Naive B cell (primary cell): ENCODE results near the gene SNX7. TPM values are rescaled to one million over a fixed set of nuclear protein-coding genes. Genes with fewer than 3 reads are reported as not detected.

Experiments used
- ATAC-seq, 2 donors: fragments of 150-1000 bp; cut with Tn5 transposase; 2 replicates each; pipeline ENCODE4 v1.10.0; 2021; ENCODE audit warnings: low read depth in 2 of 2, mild to moderate bottlenecking in 2 of 2, moderate library complexity in 2 of 2
- DNase-seq: peaks from one replicate; pipeline ENCODE4 v3.0.0; 2022
- H3K27ac Mint-ChIP-seq, 6 donors: one replicate each; pipeline ENCODE4 v1.8.0; 2020 to 2022; ENCODE audit warnings: mild to moderate bottlenecking in 6 of 6, mixed read lengths in 6 of 6, moderate library complexity in 5 of 6, inconsistent platforms in 2 of 6
- H3K27me3 Mint-ChIP-seq, 3 donors: one replicate each; pipeline ENCODE4 v1.8.0; 2021 to 2022; ENCODE audit warnings: mixed read lengths in 3 of 3, mild to moderate bottlenecking in 1 of 3
- H3K36me3 Mint-ChIP-seq, 2 donors: one replicate each; pipeline ENCODE4 v1.8.0; 2020 to 2022; ENCODE audit warnings: mixed read lengths in 2 of 2, inconsistent platforms in 1 of 2, mild to moderate bottlenecking in 1 of 2
- H3K4me1 Mint-ChIP-seq, 3 donors: one replicate each; pipeline ENCODE4 v1.8.0; 2020 to 2022; ENCODE audit warnings: mixed read lengths in 3 of 3, inconsistent platforms in 1 of 3, mild to moderate bottlenecking in 1 of 3, moderate library complexity in 1 of 3
- H3K4me3 Mint-ChIP-seq, 8 donors: one replicate each; pipeline ENCODE4 v1.8.0; 2020 to 2022; ENCODE audit warnings: mild to moderate bottlenecking in 8 of 8, mixed read lengths in 8 of 8, moderate library complexity in 8 of 8, inconsistent platforms in 2 of 8
- H3K9me3 Mint-ChIP-seq, 7 donors: one replicate each; pipeline ENCODE4 v1.8.0; 2020 to 2022; ENCODE audit warnings: mixed read lengths in 7 of 7, mild to moderate bottlenecking in 5 of 7, inconsistent platforms in 2 of 7, moderate library complexity in 1 of 7
- polyA plus RNA-seq, 6 donors: library from polyadenylated mRNA; unstranded; fragments of 300-500 nt; fragmentation: Illumina TruSeq; gene quantifications; one replicate each; pipeline ENCODE4 v1.2.3, GENCODE V29; 2021; ENCODE audit warnings: low read depth in 6 of 6

Gene SNX7
- polyA plus RNA-seq, 6 donors from 2014 or later = 3.4 TPM; not detected in 5

- DNase-seq (no peak), ATAC-seq (no peak)
- H3K4me3 Mint-ChIP-seq = no peak overlapping the region
- no peaks in the 10 kb centered on the region for H3K4me1 Mint-ChIP-seq
- peaks cover 0 to 3% (median 0%) of the 10 kb centered on the region in 7 donors for H3K9me3 Mint-ChIP-seq
- H3K27ac Mint-ChIP-seq = no peak overlapping the region
- H3K36me3 Mint-ChIP-seq = no peaks in the 10 kb centered on the region
- H3K27me3 Mint-ChIP-seq = no peaks in the 10 kb centered on the region
Measured at GRCh38 chr1:98674075-98674781, 12.7 kb downstream of the SNX7 start.

- H3K27ac Mint-ChIP-seq = no peak overlapping the region
- ATAC-seq (no peak), DNase-seq (no peak)
- no peak overlapping the region for H3K4me3 Mint-ChIP-seq
- no peaks in the 10 kb centered on the region for H3K36me3 Mint-ChIP-seq
- peaks cover 0 to 3% (median 0%) of the 10 kb centered on the region in 7 donors for H3K9me3 Mint-ChIP-seq
- no peaks in the 10 kb centered on the region for H3K27me3 Mint-ChIP-seq
- H3K4me1 Mint-ChIP-seq = no peaks in the 10 kb centered on the region
Measured at GRCh38 chr1:98675282-98675681, 13.8 kb downstream of the SNX7 start.

GRCh38 chr1:98677288-98677687 is 15.8 kb downstream of the SNX7 start:
- ATAC-seq (no peak), DNase-seq (no peak)
- Mint-ChIP-seq H3K27ac (no peak overlapping the region), H3K4me3 (no peak overlapping the region), H3K4me1 (no peaks in the 10 kb centered on the region), H3K27me3 (no peaks in the 10 kb centered on the region), H3K9me3 (peaks cover 0 to 7% (median 1%) of the 10 kb centered on the region in 7 donors), H3K36me3 (no peaks in the 10 kb centered on the region)

GRCh38 chr1:98681812-98682211 is 20.3 kb downstream of the SNX7 start:
- Mint-ChIP-seq H3K36me3 (no peaks in the 10 kb centered on the region), H3K9me3 (peaks cover 0 to 8% (median 1%) of the 10 kb centered on the region in 7 donors), H3K4me1 (no peaks in the 10 kb centered on the region), H3K27ac (no peak overlapping the region), H3K27me3 (no peaks in the 10 kb centered on the region), H3K4me3 (no peak overlapping the region)
- no peak for DNase-seq
- no peak for ATAC-seq

- H3K4me1 Mint-ChIP-seq = no peaks in the 10 kb centered on the region
- DNase-seq (no peak), ATAC-seq (peak in 1 of 2 donors; percentile 39)
- H3K27me3 Mint-ChIP-seq = no peaks in the 10 kb centered on the region
- no peaks in the 10 kb centered on the region for H3K36me3 Mint-ChIP-seq
- no peak overlapping the region for H3K4me3 Mint-ChIP-seq
- H3K9me3 Mint-ChIP-seq = peaks cover 0 to 4% (median 2%) of the 10 kb centered on the region in 7 donors
- no peak overlapping the region for H3K27ac Mint-ChIP-seq
Measured at GRCh38 chr1:98688110-98688739, 26.7 kb downstream of the SNX7 start.

- no peak for ATAC-seq
- Mint-ChIP-seq H3K4me1 (no peaks in the 10 kb centered on the region), H3K27ac (no peak overlapping the region), H3K4me3 (no peak overlapping the region), H3K27me3 (no peaks in the 10 kb centered on the region), H3K9me3 (peaks cover 0 to 3% (median 0%) of the 10 kb centered on the region in 7 donors), H3K36me3 (no peaks in the 10 kb centered on the region)
- no peak for DNase-seq
Measured at GRCh38 chr1:98690576-98690975, 29.1 kb downstream of the SNX7 start.

- ATAC-seq (no peak), DNase-seq (no peak)
- Mint-ChIP-seq H3K27me3 (no peaks in the 10 kb centered on the region), H3K27ac (no peak overlapping the region), H3K4me3 (no peak overlapping the region), H3K9me3 (peaks cover 0 to 3% (median 0%) of the 10 kb centered on the region in 7 donors), H3K4me1 (no peaks in the 10 kb centered on the region), H3K36me3 (no peaks in the 10 kb centered on the region)
Measured at GRCh38 chr1:98692482-98692881, 31.0 kb downstream of the SNX7 start.

- H3K4me3 Mint-ChIP-seq = no peak overlapping the region
- no peak for ATAC-seq
- H3K36me3 Mint-ChIP-seq = no peaks in the 10 kb centered on the region
- no peak for DNase-seq
- no peaks in the 10 kb centered on the region for H3K27me3 Mint-ChIP-seq
- H3K27ac Mint-ChIP-seq = no peak overlapping the region
- peaks cover 0 to 3% (median 0%) of the 10 kb centered on the region in 7 donors for H3K9me3 Mint-ChIP-seq
- H3K4me1 Mint-ChIP-seq = no peaks in the 10 kb centered on the region
Measured at GRCh38 chr1:98693385-98693784, 31.9 kb downstream of the SNX7 start.

GRCh38 chr1:98696077-98696476 is 34.6 kb downstream of the SNX7 start:
- Mint-ChIP-seq H3K36me3 (no peaks in the 10 kb centered on the region), H3K9me3 (no peaks in the 10 kb centered on the region), H3K27me3 (no peaks in the 10 kb centered on the region), H3K27ac (no peak overlapping the region), H3K4me3 (no peak overlapping the region), H3K4me1 (no peaks in the 10 kb centered on the region)
- ATAC-seq = no peak
- no peak for DNase-seq

GRCh38 chr1:98697781-98698180 is 36.3 kb downstream of the SNX7 start:
- ATAC-seq = no peak
- Mint-ChIP-seq H3K9me3 (no peaks in the 10 kb centered on the region), H3K27me3 (no peaks in the 10 kb centered on the region), H3K4me3 (no peak overlapping the region), H3K4me1 (no peaks in the 10 kb centered on the region), H3K27ac (no peak overlapping the region), H3K36me3 (no peaks in the 10 kb centered on the region)
- DNase-seq = no peak

GRCh38 chr1:98698625-98699024 is 37.1 kb downstream of the SNX7 start:
- Mint-ChIP-seq H3K9me3 (no peaks in the 10 kb centered on the region), H3K36me3 (no peaks in the 10 kb centered on the region), H3K27me3 (no peaks in the 10 kb centered on the region), H3K27ac (no peak overlapping the region), H3K4me1 (no peaks in the 10 kb centered on the region), H3K4me3 (no peak overlapping the region)
- DNase-seq (no peak), ATAC-seq (no peak)

- no peak overlapping the region for H3K4me3 Mint-ChIP-seq
- ATAC-seq (no peak), DNase-seq (no peak)
- no peaks in the 10 kb centered on the region for H3K9me3 Mint-ChIP-seq
- no peaks in the 10 kb centered on the region for H3K27me3 Mint-ChIP-seq
- H3K36me3 Mint-ChIP-seq = no peaks in the 10 kb centered on the region
- H3K27ac Mint-ChIP-seq = no peak overlapping the region
- H3K4me1 Mint-ChIP-seq = no peaks in the 10 kb centered on the region
Measured at GRCh38 chr1:98700228-98700627, 38.7 kb downstream of the SNX7 start.

GRCh38 chr1:98702976-98703375 is 41.5 kb downstream of the SNX7 start:
- H3K9me3 Mint-ChIP-seq = no peaks in the 10 kb centered on the region
- peaks cover 0 to 7% (median 0%) of the 10 kb centered on the region in 3 donors for H3K27me3 Mint-ChIP-seq
- H3K4me1 Mint-ChIP-seq = no peaks in the 10 kb centered on the region
- ATAC-seq (no peak), DNase-seq (no peak)
- H3K4me3 Mint-ChIP-seq = no peak overlapping the region
- H3K36me3 Mint-ChIP-seq = no peaks in the 10 kb centered on the region
- no peak overlapping the region for H3K27ac Mint-ChIP-seq

GRCh38 chr1:98704474-98704873 is 43.0 kb downstream of the SNX7 start:
- no peak overlapping the region for H3K4me3 Mint-ChIP-seq
- no peak for DNase-seq
- H3K27me3 Mint-ChIP-seq = peaks cover 0 to 9% (median 0%) of the 10 kb centered on the region in 3 donors
- H3K4me1 Mint-ChIP-seq = no peaks in the 10 kb centered on the region
- ATAC-seq = no peak
- no peak overlapping the region for H3K27ac Mint-ChIP-seq
- H3K36me3 Mint-ChIP-seq = no peaks in the 10 kb centered on the region
- H3K9me3 Mint-ChIP-seq = no peaks in the 10 kb centered on the region
